ENCODE results near the gene JAGN1. TPM values are rescaled to one million over a fixed set of nuclear protein-coding genes. Genes with fewer than 3 reads are reported as not detected.

The JAGN1 gene
- 32.7 and 42.1 TPM in 2 replicates for total RNA-seq (ENCODE audit: low replicate concordance)

DNA sequence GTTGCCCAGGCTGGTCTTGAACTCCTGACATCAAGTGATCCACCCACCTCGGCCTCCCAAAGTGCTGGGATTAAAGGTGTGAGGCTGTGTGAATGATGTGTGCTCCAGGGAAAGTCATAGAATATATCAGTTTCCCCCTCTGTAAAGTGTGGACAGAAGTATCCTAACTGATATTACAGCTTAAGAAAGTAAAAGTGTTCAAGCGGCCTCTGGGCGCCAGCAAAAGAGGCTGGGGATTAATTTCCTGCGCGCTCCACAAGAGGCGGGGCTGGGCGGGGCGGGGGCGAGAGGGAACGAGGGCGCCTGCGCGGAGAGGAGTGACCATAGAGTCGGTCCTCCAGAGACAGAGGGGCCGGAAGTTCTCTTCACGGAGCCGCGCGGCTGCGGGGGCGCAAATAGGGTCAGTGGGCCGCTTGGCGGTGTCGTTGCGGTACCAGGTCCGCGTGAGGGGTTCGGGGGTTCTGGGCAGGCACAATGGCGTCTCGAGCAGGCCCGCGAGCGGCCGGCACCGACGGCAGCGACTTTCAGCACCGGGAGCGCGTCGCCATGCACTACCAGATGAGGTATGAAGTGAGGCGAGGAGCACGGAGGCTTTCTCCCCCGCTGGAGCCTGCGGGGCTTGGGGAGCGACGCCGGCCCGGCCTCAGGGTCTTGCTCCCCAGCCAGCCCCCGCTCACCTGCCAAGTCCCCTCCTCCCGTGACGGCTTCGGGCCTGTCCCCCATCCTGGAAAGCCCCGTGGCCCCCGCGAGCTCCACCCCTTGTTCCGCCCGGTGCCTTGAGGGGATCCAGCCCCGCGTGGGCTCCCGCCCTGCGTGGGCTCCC lies at the start of gene JAGN1:
JAGN1 (plus strand) TSS at position 362 of the 823 bp plus-strand sequence; CDS start at position 475, 113 bp downstream.
- H2AFZ ChIP-seq (replicated peaks) = peak within 1 kb of the TSS; percentile 92
- peaks cover 8% of the 10 kb centered on the region for H3F3A ChIP-seq (ENCODE audit: low read depth)
- H4K20me1 ChIP-seq (ENCODE audit: low read depth) = peaks cover 19% of the 10 kb centered on the region
- peak within 1 kb of the TSS; percentile 96 for H3K4me3 ChIP-seq
- no peaks in the 10 kb centered on the region for H3K9me3 ChIP-seq (ENCODE audit: low read depth)
- Mint-ChIP-seq H3K9me3 (no peaks in the 10 kb centered on the region), H3K36me3 (peaks cover 25% of the 10 kb centered on the region), H3K27ac (peak within 1 kb of the TSS; percentile 91), H3K4me1 (peaks cover 15% of the 10 kb centered on the region), H3K27me3 (ENCODE audit: insufficient read depth, low read depth) (peaks cover 7% of the 10 kb centered on the region), H3K4me3 (peak within 1 kb of the TSS; percentile 98)
- no peak within 1 kb of the TSS for H3K27ac ChIP-seq
- DNase-seq (ENCODE audit: low spot score) = peak; percentile 94
- no peaks in the 10 kb centered on the region for H3K27me3 ChIP-seq
- TF ChIP-seq, protein P1, sequence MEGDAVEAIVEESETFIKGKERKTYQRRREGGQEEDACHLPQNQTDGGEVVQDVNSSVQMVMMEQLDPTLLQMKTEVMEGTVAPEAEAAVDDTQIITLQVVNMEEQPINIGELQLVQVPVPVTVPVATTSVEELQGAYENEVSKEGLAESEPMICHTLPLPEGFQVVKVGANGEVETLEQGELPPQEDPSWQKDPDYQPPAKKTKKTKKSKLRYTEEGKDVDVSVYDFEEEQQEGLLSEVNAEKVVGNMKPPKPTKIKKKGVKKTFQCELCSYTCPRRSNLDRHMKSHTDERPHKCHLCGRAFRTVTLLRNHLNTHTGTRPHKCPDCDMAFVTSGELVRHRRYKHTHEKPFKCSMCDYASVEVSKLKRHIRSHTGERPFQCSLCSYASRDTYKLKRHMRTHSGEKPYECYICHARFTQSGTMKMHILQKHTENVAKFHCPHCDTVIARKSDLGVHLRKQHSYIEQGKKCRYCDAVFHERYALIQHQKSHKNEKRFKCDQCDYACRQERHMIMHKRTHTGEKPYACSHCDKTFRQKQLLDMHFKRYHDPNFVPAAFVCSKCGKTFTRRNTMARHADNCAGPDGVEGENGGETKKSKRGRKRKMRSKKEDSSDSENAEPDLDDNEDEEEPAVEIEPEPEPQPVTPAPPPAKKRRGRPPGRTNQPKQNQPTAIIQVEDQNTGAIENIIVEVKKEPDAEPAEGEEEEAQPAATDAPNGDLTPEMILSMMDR (IDR thresholded peaks at IDR 0.05) = no peak
- peak within 1 kb of the TSS; percentile 82 for H3K4me2 ChIP-seq
- peaks cover 7% of the 10 kb centered on the region for H3K4me1 ChIP-seq
- peak within 1 kb of the TSS; percentile 97 for H3K9ac ChIP-seq
- peaks cover 38% of the 10 kb centered on the region for H3K79me2 ChIP-seq (ENCODE audit: low read depth)
- H3K36me3 ChIP-seq = no peaks in the 10 kb centered on the region

DNA sequence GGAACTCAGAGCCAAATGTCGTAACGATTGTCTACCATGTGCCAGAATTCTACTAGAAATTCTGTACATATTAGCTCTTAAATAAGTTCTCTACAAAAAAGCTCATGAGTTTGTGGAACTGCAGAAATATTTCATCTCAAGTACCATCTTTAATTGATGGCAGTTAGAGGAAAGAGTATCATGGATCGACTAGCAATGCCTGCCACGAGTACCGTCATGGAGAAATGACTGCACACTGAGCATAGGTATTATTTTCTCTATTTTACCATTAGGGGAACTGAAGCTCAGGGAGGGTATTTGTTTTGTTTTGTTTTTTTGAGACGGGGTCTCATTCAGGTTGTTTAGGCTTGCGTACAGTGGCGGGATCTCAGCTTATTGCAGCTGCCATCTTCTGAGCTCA lies 49.4 kb upstream of the JAGN1 start:
- TF ChIP-seq, protein P1 (IDR thresholded peaks at IDR 0.05) = no peak
- no peak for TF ChIP-seq EZH2 (IDR thresholded peaks at IDR 0.05)
- TF ChIP-seq EZH2phosphoT487 (IDR thresholded peaks at IDR 0.05) = no peak
- H3K27ac Mint-ChIP-seq = no peak overlapping the region
- Histone ChIP-seq H3K36me3 (no peaks in the 10 kb centered on the region), H3K4me3 (no peak overlapping the region), H3K4me2 (no peak overlapping the region), H3K9ac (no peak overlapping the region), H3K27ac (no peak overlapping the region), H3F3A (ENCODE audit: low read depth) (peaks cover 6% of the 10 kb centered on the region), H2AFZ (replicated peaks) (no peak overlapping the region), H3K27me3 (no peaks in the 10 kb centered on the region), H3K4me1 (peaks cover 3% of the 10 kb centered on the region), H4K20me1 (ENCODE audit: low read depth) (no peaks in the 10 kb centered on the region), H3K79me2 (ENCODE audit: low read depth) (no peaks in the 10 kb centered on the region), H3K9me3 (ENCODE audit: low read depth) (no peaks in the 10 kb centered on the region)
- peaks cover 4% of the 10 kb centered on the region for H3K27me3 Mint-ChIP-seq (ENCODE audit: insufficient read depth, low read depth)
- no peak overlapping the region for H3K4me3 Mint-ChIP-seq
- H3K9me3 Mint-ChIP-seq = no peaks in the 10 kb centered on the region
- DNase-seq (ENCODE audit: low spot score) = no peak
- peaks cover 12% of the 10 kb centered on the region for H3K36me3 Mint-ChIP-seq
- H3K4me1 Mint-ChIP-seq = peaks cover 8% of the 10 kb centered on the region

DNA sequence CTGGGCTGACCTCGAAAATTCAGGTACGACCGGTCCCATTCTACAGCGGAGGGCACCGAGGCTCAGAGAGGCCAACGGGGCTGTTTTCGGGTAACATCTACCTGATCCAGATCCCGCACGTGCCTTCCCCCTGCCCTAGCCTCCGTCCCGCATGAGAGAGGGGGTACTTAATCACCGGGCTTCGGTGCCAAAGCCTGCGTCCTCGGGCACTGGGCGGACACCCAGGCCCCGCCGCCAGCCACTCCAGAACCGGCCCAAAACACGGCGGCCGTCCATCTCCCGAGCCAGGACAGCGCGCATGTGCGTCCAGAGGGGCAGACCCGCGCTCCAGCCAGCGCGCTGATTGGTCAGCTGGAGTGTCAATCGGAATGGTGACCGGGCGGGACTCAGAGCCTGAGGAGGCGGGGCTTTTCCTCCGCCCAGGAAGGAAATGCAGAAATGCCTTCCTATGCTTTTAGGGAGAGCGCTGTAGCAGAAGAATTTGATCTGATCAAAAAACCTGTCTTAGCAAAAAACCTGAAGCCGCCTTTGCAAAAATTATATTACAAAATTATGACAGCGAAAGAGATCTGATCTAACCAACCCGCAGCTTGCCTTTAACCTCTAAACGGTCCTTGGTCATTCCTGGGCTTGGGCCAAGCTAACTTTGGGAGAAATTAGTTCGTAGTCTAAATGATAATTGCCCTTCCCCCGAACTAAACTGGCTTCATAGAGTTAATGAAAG lies 46.5 kb upstream of the JAGN1 start, which contains the start of gene RPUSD3:
RPUSD3 (minus strand) TSS at position 294 of the 724 bp plus-strand sequence; CDS start at position 276, 18 bp downstream.
- Histone ChIP-seq H3K9ac (peak within 1 kb of the TSS; percentile 23), H3K4me2 (peak within 1 kb of the TSS; percentile 82), H3K79me2 (ENCODE audit: low read depth) (no peaks in the 10 kb centered on the region), H3K4me1 (peaks cover 3% of the 10 kb centered on the region), H3K9me3 (ENCODE audit: low read depth) (no peaks in the 10 kb centered on the region), H3F3A (ENCODE audit: low read depth) (peaks cover 6% of the 10 kb centered on the region), H3K36me3 (no peaks in the 10 kb centered on the region), H3K4me3 (peak within 1 kb of the TSS; percentile 70), H3K27me3 (no peaks in the 10 kb centered on the region), H2AFZ (replicated peaks) (peak within 1 kb of the TSS; percentile 93), H4K20me1 (ENCODE audit: low read depth) (no peaks in the 10 kb centered on the region), H3K27ac (no peak within 1 kb of the TSS)
- Mint-ChIP-seq H3K27ac (peak within 1 kb of the TSS; percentile 60), H3K27me3 (ENCODE audit: insufficient read depth, low read depth) (peaks cover 4% of the 10 kb centered on the region), H3K9me3 (no peaks in the 10 kb centered on the region), H3K4me1 (peaks cover 14% of the 10 kb centered on the region), H3K4me3 (peak within 1 kb of the TSS; percentile 97), H3K36me3 (peaks cover 10% of the 10 kb centered on the region)
- no peak for TF ChIP-seq EZH2phosphoT487 (IDR thresholded peaks at IDR 0.05)
- TF ChIP-seq, protein P1 (IDR thresholded peaks at IDR 0.05) = no peak
- no peak for TF ChIP-seq EZH2 (IDR thresholded peaks at IDR 0.05)
- DNase-seq (ENCODE audit: low spot score) = peak; percentile 96
